Limb (tissue), 2 donors: ENCODE data around the gene DCTN2.
"Not testable (repeated sequence)": the region's sequence is repeated elsewhere in the genome, so short reads cannot be mapped to it uniquely, and the experiment has no call there.

Experiments
- DNase-seq, 2 donors: peaks; one replicate each; pipeline ENCODE4 v3.0.0-alpha.2; 2016; ENCODE audit errors: extremely low spot score in 2 of 2

The DCTN2 gene

GRCh38 chr12:57516617-57517153 lies 30.3 kb downstream of the DCTN2 start:
- DNase-seq = no peak

GRCh38 chr12:57515934-57516541 lies 31.0 kb downstream of the DCTN2 start:
- no peak for DNase-seq

- no peak for DNase-seq
These were observed 31.5 kb downstream of the DCTN2 start for GRCh38 chr12:57515408-57515933.

GRCh38 chr12:57514720-57515407 lies 32.1 kb downstream of the DCTN2 start:
- no peak for DNase-seq

GRCh38 chr12:57514246-57514645 lies 32.7 kb downstream of the DCTN2 start:
- not testable (repeated sequence) for DNase-seq

- not testable (repeated sequence) for DNase-seq
These were observed 33.3 kb downstream of the DCTN2 start for GRCh38 chr12:57513677-57514076.

- DNase-seq = no peak
These were observed 33.7 kb downstream of the DCTN2 start for GRCh38 chr12:57513266-57513665.

- no peak for DNase-seq
These were observed 34.3 kb downstream of the DCTN2 start for GRCh38 chr12:57512665-57513064.

- DNase-seq = no peak
These were observed 35.2 kb downstream of the DCTN2 start for GRCh38 chr12:57511588-57512325.

- DNase-seq = no peak
These were observed 35.8 kb downstream of the DCTN2 start for GRCh38 chr12:57511161-57511560.

- not testable (repeated sequence) for DNase-seq
These were observed 39.2 kb downstream of the DCTN2 start for GRCh38 chr12:57507796-57508195.

GRCh38 chr12:57506541-57506940 lies 40.5 kb downstream of the DCTN2 start:
- DNase-seq = not testable (repeated sequence)

GRCh38 chr12:57502311-57502969 lies 44.6 kb downstream of the DCTN2 start:
- DNase-seq = not testable (repeated sequence)

GRCh38 chr12:57500213-57500612 lies 46.8 kb downstream of the DCTN2 start:
- DNase-seq = no peak

GRCh38 chr12:57498571-57498970 lies 48.4 kb downstream of the DCTN2 start:
- no peak for DNase-seq

- no peak for DNase-seq
These were observed 48.9 kb downstream of the DCTN2 start for GRCh38 chr12:57498132-57498502.

GRCh38 chr12:57497223-57498131 lies 49.5 kb downstream of the DCTN2 start:
- no peak for DNase-seq

GRCh38 chr12:57496822-57497221 lies 50.2 kb downstream of the DCTN2 start:
- DNase-seq = no peak

GRCh38 chr12:57495051-57495701 lies 51.8 kb downstream of the DCTN2 start:
- DNase-seq = not testable (repeated sequence)
